ENCODE data around the gene SEMA5A.
"Not testable (repeated sequence)": the region's sequence is repeated elsewhere in the genome, so short reads cannot be mapped to it uniquely, and the experiment has no call there.

SEMA5A gene

GRCh38 chr5:9354336-9355081 lies 191.4 kb downstream of the SEMA5A start:
- Histone ChIP-seq H3K9ac (ENCODE audit: low read length) (no peak overlapping the region), H3K23ac (ENCODE audit: low read length) (no peak overlapping the region), H3K4me2 (ENCODE audit: low read length) (no peak overlapping the region), H4K5ac (ENCODE audit: low read length) (no peak overlapping the region), H3K4me3 (ENCODE audit: low read length) (no peak overlapping the region), H2BK120ac (ENCODE audit: low read depth, low read length) (no peak overlapping the region), H3K4me1 (ENCODE audit: control insufficient read depth, low read depth, low read length) (no peaks in the 10 kb centered on the region), H3K56ac (ENCODE audit: low read length) (no peak overlapping the region), H2AK5ac (ENCODE audit: low read length) (no peak overlapping the region), H2BK15ac (replicated peaks; ENCODE audit: low read depth) (no peak overlapping the region), H3K36me3 (ENCODE audit: control insufficient read depth, insufficient read depth, low read length) (no peaks in the 10 kb centered on the region), H3K27me3 (ENCODE audit: insufficient read depth, low read length, poor library complexity) (no peaks in the 10 kb centered on the region), H3K18ac (ENCODE audit: low read length) (no peak overlapping the region), H3K27ac (ENCODE audit: low read depth, low read length) (no peak overlapping the region), H3K4ac (ENCODE audit: low read depth, low read length) (no peak overlapping the region), H2BK5ac (ENCODE audit: low read length) (no peak overlapping the region), H4K8ac (ENCODE audit: low read depth, low read length) (no peak overlapping the region), H3K79me2 (ENCODE audit: control insufficient read depth, insufficient read depth, low read length) (no peaks in the 10 kb centered on the region), H3K79me1 (ENCODE audit: low read length) (no peaks in the 10 kb centered on the region)
- no peak for DNase-seq
- WGBS (ENCODE audit: extremely low coverage, insufficient coverage, low lambda C conversion rate) = no CpG with 5 or more reads among the region's 7 CpGs

- H3K9ac ChIP-seq (ENCODE audit: low read length); H2BK120ac ChIP-seq (ENCODE audit: low read depth, low read length); DNase-seq; H3K27me3 ChIP-seq (ENCODE audit: insufficient read depth, low read length, poor library complexity); H3K4me2 ChIP-seq (ENCODE audit: low read length); H3K56ac ChIP-seq (ENCODE audit: low read length); H3K4me3 ChIP-seq (ENCODE audit: low read length); H2AK5ac ChIP-seq (ENCODE audit: low read length); H3K79me1 ChIP-seq (ENCODE audit: low read length); H3K18ac ChIP-seq (ENCODE audit: low read length); H4K8ac ChIP-seq (ENCODE audit: low read depth, low read length); H3K4ac ChIP-seq (ENCODE audit: low read depth, low read length); H3K79me2 ChIP-seq (ENCODE audit: control insufficient read depth, insufficient read depth, low read length); H2BK15ac ChIP-seq (replicated peaks; ENCODE audit: low read depth); H2BK5ac ChIP-seq (ENCODE audit: low read length); H3K36me3 ChIP-seq (ENCODE audit: control insufficient read depth, insufficient read depth, low read length); H3K23ac ChIP-seq (ENCODE audit: low read length); H3K27ac ChIP-seq (ENCODE audit: low read depth, low read length); H4K5ac ChIP-seq (ENCODE audit: low read length); H3K4me1 ChIP-seq (ENCODE audit: control insufficient read depth, low read depth, low read length): not testable (repeated sequence)
Observed at GRCh38 chr5:9353048-9353447, 192.8 kb downstream of the SEMA5A start.

GRCh38 chr5:9351546-9351945 lies 194.3 kb downstream of the SEMA5A start:
- Histone ChIP-seq H3K23ac (ENCODE audit: low read length) (no peak overlapping the region), H3K79me2 (ENCODE audit: control insufficient read depth, insufficient read depth, low read length) (no peaks in the 10 kb centered on the region), H3K9ac (ENCODE audit: low read length) (no peak overlapping the region), H2AK5ac (ENCODE audit: low read length) (no peak overlapping the region), H3K79me1 (ENCODE audit: low read length) (no peaks in the 10 kb centered on the region), H3K18ac (ENCODE audit: low read length) (no peak overlapping the region), H3K4me2 (ENCODE audit: low read length) (no peak overlapping the region), H3K4ac (ENCODE audit: low read depth, low read length) (no peak overlapping the region), H3K4me3 (ENCODE audit: low read length) (no peak overlapping the region), H2BK120ac (ENCODE audit: low read depth, low read length) (no peak overlapping the region), H3K27ac (ENCODE audit: low read depth, low read length) (no peak overlapping the region), H3K56ac (ENCODE audit: low read length) (no peak overlapping the region), H3K4me1 (ENCODE audit: control insufficient read depth, low read depth, low read length) (no peaks in the 10 kb centered on the region), H2BK15ac (replicated peaks; ENCODE audit: low read depth) (no peak overlapping the region), H3K36me3 (ENCODE audit: control insufficient read depth, insufficient read depth, low read length) (no peaks in the 10 kb centered on the region), H3K27me3 (ENCODE audit: insufficient read depth, low read length, poor library complexity) (no peaks in the 10 kb centered on the region), H4K8ac (ENCODE audit: low read depth, low read length) (no peak overlapping the region), H4K5ac (ENCODE audit: low read length) (no peak overlapping the region), H2BK5ac (ENCODE audit: low read length) (no peak overlapping the region)
- no peak for DNase-seq
- no CpG with 5 or more reads among the region's 2 CpGs for WGBS (ENCODE audit: extremely low coverage, insufficient coverage, low lambda C conversion rate)

- Histone ChIP-seq H3K4me3 (ENCODE audit: low read length) (no peak overlapping the region), H2BK5ac (ENCODE audit: low read length) (no peak overlapping the region), H4K8ac (ENCODE audit: low read depth, low read length) (no peak overlapping the region), H3K9ac (ENCODE audit: low read length) (no peak overlapping the region), H3K27ac (ENCODE audit: low read depth, low read length) (no peak overlapping the region), H2BK15ac (replicated peaks; ENCODE audit: low read depth) (no peak overlapping the region), H3K56ac (ENCODE audit: low read length) (no peak overlapping the region), H3K4me1 (ENCODE audit: control insufficient read depth, low read depth, low read length) (no peaks in the 10 kb centered on the region), H3K79me1 (ENCODE audit: low read length) (no peaks in the 10 kb centered on the region), H3K18ac (ENCODE audit: low read length) (no peak overlapping the region), H2AK5ac (ENCODE audit: low read length) (no peak overlapping the region), H3K4me2 (ENCODE audit: low read length) (no peak overlapping the region), H4K5ac (ENCODE audit: low read length) (no peak overlapping the region), H3K27me3 (ENCODE audit: insufficient read depth, low read length, poor library complexity) (no peaks in the 10 kb centered on the region), H3K36me3 (ENCODE audit: control insufficient read depth, insufficient read depth, low read length) (no peaks in the 10 kb centered on the region), H2BK120ac (ENCODE audit: low read depth, low read length) (no peak overlapping the region), H3K4ac (ENCODE audit: low read depth, low read length) (no peak overlapping the region), H3K23ac (ENCODE audit: low read length) (no peak overlapping the region), H3K79me2 (ENCODE audit: control insufficient read depth, insufficient read depth, low read length) (no peaks in the 10 kb centered on the region)
- no CpG with 5 or more reads among the region's 4 CpGs for WGBS (ENCODE audit: extremely low coverage, insufficient coverage, low lambda C conversion rate)
- DNase-seq = no peak
Observed at GRCh38 chr5:9350301-9350797, 195.5 kb downstream of the SEMA5A start.

GRCh38 chr5:9348401-9348996 lies 197.4 kb downstream of the SEMA5A start:
- Histone ChIP-seq H3K56ac (ENCODE audit: low read length) (no peak overlapping the region), H3K18ac (ENCODE audit: low read length) (no peak overlapping the region), H3K36me3 (ENCODE audit: control insufficient read depth, insufficient read depth, low read length) (no peaks in the 10 kb centered on the region), H3K27ac (ENCODE audit: low read depth, low read length) (no peak overlapping the region), H2BK120ac (ENCODE audit: low read depth, low read length) (no peak overlapping the region), H4K8ac (ENCODE audit: low read depth, low read length) (no peak overlapping the region), H3K23ac (ENCODE audit: low read length) (no peak overlapping the region), H2BK15ac (replicated peaks; ENCODE audit: low read depth) (no peak overlapping the region), H3K79me1 (ENCODE audit: low read length) (no peaks in the 10 kb centered on the region), H3K9ac (ENCODE audit: low read length) (no peak overlapping the region), H3K79me2 (ENCODE audit: control insufficient read depth, insufficient read depth, low read length) (no peaks in the 10 kb centered on the region), H3K4me2 (ENCODE audit: low read length) (no peak overlapping the region), H3K27me3 (ENCODE audit: insufficient read depth, low read length, poor library complexity) (no peaks in the 10 kb centered on the region), H2BK5ac (ENCODE audit: low read length) (no peak overlapping the region), H4K5ac (ENCODE audit: low read length) (no peak overlapping the region), H3K4me3 (ENCODE audit: low read length) (no peak overlapping the region), H2AK5ac (ENCODE audit: low read length) (no peak overlapping the region), H3K4me1 (ENCODE audit: control insufficient read depth, low read depth, low read length) (no peaks in the 10 kb centered on the region), H3K4ac (ENCODE audit: low read depth, low read length) (no peak overlapping the region)
- WGBS (ENCODE audit: extremely low coverage, insufficient coverage, low lambda C conversion rate) = no CpG with 5 or more reads among the region's 5 CpGs
- DNase-seq = peak; percentile 18
